SK-N-SH (cell line): Measurements from ENCODE around the gene OBSCN. TPM values are rescaled to one million over a fixed set of nuclear protein-coding genes. Genes with fewer than 3 reads are reported as not detected.

Experiments
- CTCF ChIA-PET: fragments of 300-600, 350-600 bp; formaldehyde crosslinking; extraction: SDS; loops from one replicate; lab custom pipeline; 2021; lab: Yijun Ruan, JAX
- POLR2A ChIA-PET: fragments of 350-600 bp; sonication (Branson Sonifier 250); formaldehyde crosslinking; extraction: SDS; loops from one replicate; lab custom pipeline; 2020; ENCODE audit warnings: antibody characterized with exemption, inconsistent platforms; lab: Yijun Ruan, JAX
- DNase-seq: peaks from one replicate; pipeline ENCODE4 v3.0.0; 2012
- H2AFZ ChIP-seq: fragments of 200-600 bp; sonication (generic); 2 replicates; pipeline ENCODE4 v1.8.1; 2016; ENCODE audit warnings: antibody characterized with exemption, mild to moderate bottlenecking, low read depth
- H3F3A ChIP-seq: fragments of 200-600 bp; sonication (generic); replicated peaks from 2 replicates; pipeline ENCODE3; 2016; ENCODE audit warnings: antibody characterized with exemption, mild to moderate bottlenecking; ENCODE audit not compliant: insufficient read depth
- H3K27ac ChIP-seq, 2 experiments: fragments of 200-500 bp in 1 of 2; fragments of 200-600 bp in 1 of 2; sonication (Bioruptor generic) in 1 of 2; sonication (generic), shearing (Covaris generic) in 1 of 2; 2 replicates each; pipeline versions ENCODE4 v1.5.1 to v1.6.1; 2014 to 2016; ENCODE audit warnings: low read depth in 2 of 2, inconsistent platforms in 1 of 2, low read length in 1 of 2, mild to moderate bottlenecking in 1 of 2, mixed read lengths in 1 of 2
- H3K27me3 ChIP-seq: fragments of 200-600 bp; sonication (generic), shearing (Covaris generic); 2 replicates; pipeline ENCODE4 v1.6.1; 2016; ENCODE audit warnings: mixed run types; ENCODE audit not compliant: insufficient read depth
- H3K36me3 ChIP-seq, 2 experiments: fragments of 200-500 bp in 1 of 2; fragments of 200-600 bp in 1 of 2; sonication (Bioruptor generic) in 1 of 2; sonication (generic) in 1 of 2; replicated peaks in 1 of 2; 2 replicates each; pipeline versions ENCODE3 to v1.5.1; 2014 to 2016; ENCODE audit warnings: low read length in 1 of 2, mild to moderate bottlenecking in 1 of 2; ENCODE audit not compliant: insufficient read depth in 2 of 2, control insufficient read depth in 1 of 2
- H3K4me1 ChIP-seq, 2 experiments: fragments of 200-500 bp in 1 of 2; fragments of 200-600 bp in 1 of 2; sonication (Bioruptor generic) in 1 of 2; sonication (generic), shearing (Covaris generic) in 1 of 2; 2 replicates each; pipeline versions ENCODE4 v1.5.1 to v1.6.1; 2014 to 2016; ENCODE audit warnings: low read depth in 1 of 2, low read length in 1 of 2, mixed run types in 1 of 2; ENCODE audit not compliant: insufficient read depth in 2 of 2, control insufficient read depth in 1 of 2
- H3K4me2 ChIP-seq: fragments of 200-600 bp; sonication (generic), shearing (Covaris generic); 2 replicates; pipeline ENCODE4 v1.6.1; 2017; ENCODE audit warnings: mixed run types
- H3K4me3 ChIP-seq, 2 experiments: fragments of 200-500 bp in 1 of 2; fragments of 200-600 bp in 1 of 2; sonication (Bioruptor generic) in 1 of 2; sonication (generic), shearing (Covaris generic) in 1 of 2; 2 replicates each; pipeline versions ENCODE4 v1.5.1 to v1.8.1; 2014 to 2016; ENCODE audit warnings: low read depth in 2 of 2, inconsistent platforms in 1 of 2, low read length in 1 of 2, mild to moderate bottlenecking in 1 of 2, mixed read lengths in 1 of 2, moderate library complexity in 1 of 2
- H3K79me2 ChIP-seq: fragments of 200-600 bp; sonication (generic); 2 replicates; pipeline ENCODE4 v1.8.1; 2017; ENCODE audit warnings: mild to moderate bottlenecking; ENCODE audit not compliant: insufficient read depth
- H3K9ac ChIP-seq: fragments of 200-600 bp; sonication (generic); 2 replicates; pipeline ENCODE4 v1.6.1; 2017; ENCODE audit warnings: mixed run types
- H3K9me2 ChIP-seq: fragments of 200-600 bp; sonication (generic); 2 replicates; pipeline ENCODE4 v1.6.1; 2017; ENCODE audit warnings: mixed run types
- H3K9me3 ChIP-seq: fragments of 200-600 bp; sonication (generic); 2 replicates; pipeline ENCODE4 v1.6.1; 2017; ENCODE audit warnings: mixed run types, mild to moderate bottlenecking, moderate library complexity
- H4K20me1 ChIP-seq: fragments of 200-600 bp; sonication (generic); 2 replicates; pipeline ENCODE4 v1.6.1; 2017; ENCODE audit warnings: mild to moderate bottlenecking, mixed run types; ENCODE audit not compliant: insufficient read depth
- CHD2 ChIP-seq: fragments of 150-350 bp; IDR thresholded peaks from 2 replicates; pipeline ENCODE4 v1.6.1; 2018; ENCODE audit warnings: low read length; ENCODE audit not compliant: partially characterized antibody
- ELF1 ChIP-seq: IDR thresholded peaks from 2 replicates; pipeline ENCODE4 v1.4.0; 2012
- FOXM1 ChIP-seq: IDR thresholded peaks from 2 replicates; pipeline ENCODE4 v1.4.0; 2012; ENCODE audit warnings: low read depth, mild to moderate bottlenecking
- GABPA ChIP-seq: IDR thresholded peaks from 2 replicates; pipeline ENCODE4 v1.4.0; 2012; ENCODE audit warnings: low read depth, mild to moderate bottlenecking
- GATA2 ChIP-seq: sonication (generic); formaldehyde crosslinking; IDR thresholded peaks from 2 replicates; pipeline ENCODE4 v1.5.0; 2020; ENCODE audit warnings: mild to moderate bottlenecking, missing genetic modification reagents
- JUND ChIP-seq: IDR thresholded peaks from 2 replicates; pipeline ENCODE4 v1.4.0; 2012
- MXI1 ChIP-seq: IDR thresholded peaks from 2 replicates; pipeline ENCODE4 v1.6.1; 2012; ENCODE audit warnings: mild to moderate bottlenecking, low read depth, low read length, improper control_type of control experiment
- NFIC ChIP-seq: IDR thresholded peaks from 2 replicates; pipeline ENCODE4 v1.4.0; 2012; ENCODE audit warnings: borderline replicate concordance
- NRF1 ChIP-seq: IDR thresholded peaks from 2 replicates; pipeline ENCODE4 v1.6.1; 2012; ENCODE audit warnings: low read depth, mild to moderate bottlenecking, low read length
- POLR2AphosphoS5 ChIP-seq: IDR thresholded peaks from 2 replicates; pipeline ENCODE4 v1.6.1; 2012; ENCODE audit warnings: low read depth, low read length
- RFX5 ChIP-seq: IDR thresholded peaks from 2 replicates; pipeline ENCODE4 v1.6.1; 2012; ENCODE audit warnings: mild to moderate bottlenecking, improper control_type of control experiment, low read length
- SMC3 ChIP-seq: IDR thresholded peaks from 2 replicates; pipeline ENCODE4 v1.6.1; 2012; ENCODE audit warnings: low read depth, low read length, improper control_type of control experiment
- TAF1 ChIP-seq: IDR thresholded peaks from 2 replicates; pipeline ENCODE4 v1.6.1; 2012; ENCODE audit warnings: low read depth, mild to moderate bottlenecking, low read length, moderate library complexity, borderline replicate concordance
- TCF12 ChIP-seq: IDR thresholded peaks from 2 replicates; pipeline ENCODE4 v1.4.0; 2012
- WGBS: methylation state at CpG from one replicate; pipeline ENCODE4 v1.1.6; 2017; ENCODE audit warnings: low lambda C conversion rate; 5-methylcytosine and 5-hydroxymethylcytosine counted together
- polyA plus RNA-seq, 3 experiments: library from polyadenylated mRNA; depleted of rRNA; stranded (reverse); fragments of >200 nt; gene quantifications; 2 replicates each; pipeline ENCODE4 v1.2.3, GENCODE V29; 2012
- TF ChIP-seq, protein P1 (sequence below): fragments of 200-600 bp; sonication (generic); IDR thresholded peaks from 2 replicates; pipeline ENCODE4 v1.6.1; 2017; ENCODE audit warnings: antibody characterized with exemption, mild to moderate bottlenecking, moderate library complexity
- TF ChIP-seq, protein P2 (sequence below): fragments of 150-350 bp; IDR thresholded peaks from 2 replicates; pipeline ENCODE4 v1.6.1; 2016; ENCODE audit warnings: mild to moderate bottlenecking, low read depth, low read length
- TF ChIP-seq, protein P3 (sequence below): IDR thresholded peaks from 2 replicates; pipeline ENCODE4 v1.6.1; 2012; ENCODE audit warnings: mild to moderate bottlenecking, low read depth, low read length, moderate library complexity
- TF ChIP-seq, protein P4 (sequence below): IDR thresholded peaks from 2 replicates; pipeline ENCODE4 v1.4.0; 2012; ENCODE audit warnings: low read depth, borderline replicate concordance
- TF ChIP-seq, protein P5 (sequence below): fragments of 150-350 bp; IDR thresholded peaks from 2 replicates; pipeline ENCODE4 v1.6.1; 2017; ENCODE audit warnings: antibody characterized with exemption, low read length, low read depth, borderline replicate concordance
- TF ChIP-seq, protein P6 (sequence below): IDR thresholded peaks from 2 replicates; pipeline ENCODE4; 2012

Gene OBSCN
- polyA plus RNA-seq, 1 of the 3 experiments (the other 2 are of a cell fraction), result 4.0 TPM

GRCh38 chr1:228210076-228210651, 2.3 kb downstream of the OBSCN start:
- no peaks in the 10 kb centered on the region for H3K9me3 ChIP-seq
- no peak overlapping the region for H3K4me3 ChIP-seq
- 80% methylated on average over 4 of the region's 11 CpGs for WGBS
- peaks cover 0 to 25% of the 10 kb centered on the region in 2 experiments; a peak in 1 of 4 replicates for H3K4me1 ChIP-seq
- TF ChIP-seq RFX5 (no peak), NFIC (no peak), NRF1 (no peak), GABPA (no peak), CHD2 (no peak), SMC3 (no peak), TAF1 (no peak), TCF12 (no peak), JUND (no peak), MXI1 (no peak), ELF1 (no peak), FOXM1 (no peak), POLR2AphosphoS5 (no peak), GATA2 (CRISPR knock-in tag) (no peak)
- TF ChIP-seq, protein P1, sequence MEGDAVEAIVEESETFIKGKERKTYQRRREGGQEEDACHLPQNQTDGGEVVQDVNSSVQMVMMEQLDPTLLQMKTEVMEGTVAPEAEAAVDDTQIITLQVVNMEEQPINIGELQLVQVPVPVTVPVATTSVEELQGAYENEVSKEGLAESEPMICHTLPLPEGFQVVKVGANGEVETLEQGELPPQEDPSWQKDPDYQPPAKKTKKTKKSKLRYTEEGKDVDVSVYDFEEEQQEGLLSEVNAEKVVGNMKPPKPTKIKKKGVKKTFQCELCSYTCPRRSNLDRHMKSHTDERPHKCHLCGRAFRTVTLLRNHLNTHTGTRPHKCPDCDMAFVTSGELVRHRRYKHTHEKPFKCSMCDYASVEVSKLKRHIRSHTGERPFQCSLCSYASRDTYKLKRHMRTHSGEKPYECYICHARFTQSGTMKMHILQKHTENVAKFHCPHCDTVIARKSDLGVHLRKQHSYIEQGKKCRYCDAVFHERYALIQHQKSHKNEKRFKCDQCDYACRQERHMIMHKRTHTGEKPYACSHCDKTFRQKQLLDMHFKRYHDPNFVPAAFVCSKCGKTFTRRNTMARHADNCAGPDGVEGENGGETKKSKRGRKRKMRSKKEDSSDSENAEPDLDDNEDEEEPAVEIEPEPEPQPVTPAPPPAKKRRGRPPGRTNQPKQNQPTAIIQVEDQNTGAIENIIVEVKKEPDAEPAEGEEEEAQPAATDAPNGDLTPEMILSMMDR, result no peak
- TF ChIP-seq, protein P2, sequence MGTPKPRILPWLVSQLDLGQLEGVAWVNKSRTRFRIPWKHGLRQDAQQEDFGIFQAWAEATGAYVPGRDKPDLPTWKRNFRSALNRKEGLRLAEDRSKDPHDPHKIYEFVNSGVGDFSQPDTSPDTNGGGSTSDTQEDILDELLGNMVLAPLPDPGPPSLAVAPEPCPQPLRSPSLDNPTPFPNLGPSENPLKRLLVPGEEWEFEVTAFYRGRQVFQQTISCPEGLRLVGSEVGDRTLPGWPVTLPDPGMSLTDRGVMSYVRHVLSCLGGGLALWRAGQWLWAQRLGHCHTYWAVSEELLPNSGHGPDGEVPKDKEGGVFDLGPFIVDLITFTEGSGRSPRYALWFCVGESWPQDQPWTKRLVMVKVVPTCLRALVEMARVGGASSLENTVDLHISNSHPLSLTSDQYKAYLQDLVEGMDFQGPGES, result no peak
- TF ChIP-seq, protein P3, sequence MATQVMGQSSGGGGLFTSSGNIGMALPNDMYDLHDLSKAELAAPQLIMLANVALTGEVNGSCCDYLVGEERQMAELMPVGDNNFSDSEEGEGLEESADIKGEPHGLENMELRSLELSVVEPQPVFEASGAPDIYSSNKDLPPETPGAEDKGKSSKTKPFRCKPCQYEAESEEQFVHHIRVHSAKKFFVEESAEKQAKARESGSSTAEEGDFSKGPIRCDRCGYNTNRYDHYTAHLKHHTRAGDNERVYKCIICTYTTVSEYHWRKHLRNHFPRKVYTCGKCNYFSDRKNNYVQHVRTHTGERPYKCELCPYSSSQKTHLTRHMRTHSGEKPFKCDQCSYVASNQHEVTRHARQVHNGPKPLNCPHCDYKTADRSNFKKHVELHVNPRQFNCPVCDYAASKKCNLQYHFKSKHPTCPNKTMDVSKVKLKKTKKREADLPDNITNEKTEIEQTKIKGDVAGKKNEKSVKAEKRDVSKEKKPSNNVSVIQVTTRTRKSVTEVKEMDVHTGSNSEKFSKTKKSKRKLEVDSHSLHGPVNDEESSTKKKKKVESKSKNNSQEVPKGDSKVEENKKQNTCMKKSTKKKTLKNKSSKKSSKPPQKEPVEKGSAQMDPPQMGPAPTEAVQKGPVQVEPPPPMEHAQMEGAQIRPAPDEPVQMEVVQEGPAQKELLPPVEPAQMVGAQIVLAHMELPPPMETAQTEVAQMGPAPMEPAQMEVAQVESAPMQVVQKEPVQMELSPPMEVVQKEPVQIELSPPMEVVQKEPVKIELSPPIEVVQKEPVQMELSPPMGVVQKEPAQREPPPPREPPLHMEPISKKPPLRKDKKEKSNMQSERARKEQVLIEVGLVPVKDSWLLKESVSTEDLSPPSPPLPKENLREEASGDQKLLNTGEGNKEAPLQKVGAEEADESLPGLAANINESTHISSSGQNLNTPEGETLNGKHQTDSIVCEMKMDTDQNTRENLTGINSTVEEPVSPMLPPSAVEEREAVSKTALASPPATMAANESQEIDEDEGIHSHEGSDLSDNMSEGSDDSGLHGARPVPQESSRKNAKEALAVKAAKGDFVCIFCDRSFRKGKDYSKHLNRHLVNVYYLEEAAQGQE, result no peak
- TF ChIP-seq, protein P4, sequence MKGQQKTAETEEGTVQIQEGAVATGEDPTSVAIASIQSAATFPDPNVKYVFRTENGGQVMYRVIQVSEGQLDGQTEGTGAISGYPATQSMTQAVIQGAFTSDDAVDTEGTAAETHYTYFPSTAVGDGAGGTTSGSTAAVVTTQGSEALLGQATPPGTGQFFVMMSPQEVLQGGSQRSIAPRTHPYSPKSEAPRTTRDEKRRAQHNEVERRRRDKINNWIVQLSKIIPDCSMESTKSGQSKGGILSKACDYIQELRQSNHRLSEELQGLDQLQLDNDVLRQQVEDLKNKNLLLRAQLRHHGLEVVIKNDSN, result no peak
- TF ChIP-seq, protein P5, sequence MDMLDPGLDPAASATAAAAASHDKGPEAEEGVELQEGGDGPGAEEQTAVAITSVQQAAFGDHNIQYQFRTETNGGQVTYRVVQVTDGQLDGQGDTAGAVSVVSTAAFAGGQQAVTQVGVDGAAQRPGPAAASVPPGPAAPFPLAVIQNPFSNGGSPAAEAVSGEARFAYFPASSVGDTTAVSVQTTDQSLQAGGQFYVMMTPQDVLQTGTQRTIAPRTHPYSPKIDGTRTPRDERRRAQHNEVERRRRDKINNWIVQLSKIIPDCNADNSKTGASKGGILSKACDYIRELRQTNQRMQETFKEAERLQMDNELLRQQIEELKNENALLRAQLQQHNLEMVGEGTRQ, result no peak
- TF ChIP-seq, protein P6, sequence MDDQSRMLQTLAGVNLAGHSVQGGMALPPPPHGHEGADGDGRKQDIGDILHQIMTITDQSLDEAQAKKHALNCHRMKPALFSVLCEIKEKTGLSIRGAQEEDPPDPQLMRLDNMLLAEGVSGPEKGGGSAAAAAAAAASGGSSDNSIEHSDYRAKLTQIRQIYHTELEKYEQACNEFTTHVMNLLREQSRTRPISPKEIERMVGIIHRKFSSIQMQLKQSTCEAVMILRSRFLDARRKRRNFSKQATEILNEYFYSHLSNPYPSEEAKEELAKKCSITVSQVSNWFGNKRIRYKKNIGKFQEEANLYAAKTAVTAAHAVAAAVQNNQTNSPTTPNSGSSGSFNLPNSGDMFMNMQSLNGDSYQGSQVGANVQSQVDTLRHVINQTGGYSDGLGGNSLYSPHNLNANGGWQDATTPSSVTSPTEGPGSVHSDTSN, result no peak
- no peaks in the 10 kb centered on the region for H4K20me1 ChIP-seq
- no peaks in the 10 kb centered on the region for H3K36me3 ChIP-seq
- no peak overlapping the region for H3K9ac ChIP-seq
- H2AFZ ChIP-seq, result no peak overlapping the region
- DNase-seq, result no peak
- CTCF ChIA-PET, result interaction anchor here (1.0 to 1.4 kb wide), 3 partner anchors 45 to 305 kb away, joined by 3 to 8 read pairs (median 5); no protein-coding TSS in a partner anchor
- no peaks in the 10 kb centered on the region for H3K27me3 ChIP-seq
- H3F3A ChIP-seq, result no peaks in the 10 kb centered on the region
- POLR2A ChIA-PET, result interaction anchor here (1.3 kb wide), 1 partner anchor 44 kb away, joined by 4 read pairs; the partner anchor contains the start of gene IBA57
- no peak overlapping the region for H3K4me2 ChIP-seq
- H3K79me2 ChIP-seq, result no peaks in the 10 kb centered on the region
- H3K27ac ChIP-seq, result no peak overlapping the region
- H3K9me2 ChIP-seq, result no peaks in the 10 kb centered on the region
